ENCODE results near the gene ZNF175.
A peak's percentile ranks its signal among the peaks of the same experiment; 100 is the strongest.

ZNF175 gene

DNA sequence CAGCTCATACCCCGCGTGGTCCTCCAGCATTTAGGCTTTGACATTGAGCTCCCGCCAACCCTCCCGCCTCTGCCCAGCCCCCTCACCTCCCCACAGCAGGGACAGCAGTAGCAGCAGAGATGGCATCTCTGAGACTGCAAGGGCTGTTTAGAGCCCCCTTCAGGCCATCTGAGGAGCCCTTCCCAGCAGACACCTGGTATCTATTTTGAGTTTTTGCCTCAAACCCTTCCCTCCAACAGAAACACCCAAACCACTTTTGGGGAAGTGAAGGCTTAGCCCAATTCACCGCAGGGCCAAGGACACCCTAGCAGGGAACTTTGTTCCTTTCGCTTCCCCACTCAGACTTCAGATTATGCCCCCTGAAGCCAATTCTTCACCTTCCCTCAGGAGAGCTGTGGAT, 6.3 kb upstream of the ZNF175 start:
- TF ChIP-seq, protein P1, sequence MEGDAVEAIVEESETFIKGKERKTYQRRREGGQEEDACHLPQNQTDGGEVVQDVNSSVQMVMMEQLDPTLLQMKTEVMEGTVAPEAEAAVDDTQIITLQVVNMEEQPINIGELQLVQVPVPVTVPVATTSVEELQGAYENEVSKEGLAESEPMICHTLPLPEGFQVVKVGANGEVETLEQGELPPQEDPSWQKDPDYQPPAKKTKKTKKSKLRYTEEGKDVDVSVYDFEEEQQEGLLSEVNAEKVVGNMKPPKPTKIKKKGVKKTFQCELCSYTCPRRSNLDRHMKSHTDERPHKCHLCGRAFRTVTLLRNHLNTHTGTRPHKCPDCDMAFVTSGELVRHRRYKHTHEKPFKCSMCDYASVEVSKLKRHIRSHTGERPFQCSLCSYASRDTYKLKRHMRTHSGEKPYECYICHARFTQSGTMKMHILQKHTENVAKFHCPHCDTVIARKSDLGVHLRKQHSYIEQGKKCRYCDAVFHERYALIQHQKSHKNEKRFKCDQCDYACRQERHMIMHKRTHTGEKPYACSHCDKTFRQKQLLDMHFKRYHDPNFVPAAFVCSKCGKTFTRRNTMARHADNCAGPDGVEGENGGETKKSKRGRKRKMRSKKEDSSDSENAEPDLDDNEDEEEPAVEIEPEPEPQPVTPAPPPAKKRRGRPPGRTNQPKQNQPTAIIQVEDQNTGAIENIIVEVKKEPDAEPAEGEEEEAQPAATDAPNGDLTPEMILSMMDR (IDR thresholded peaks at IDR 0.05): no peak
- H3K27ac ChIP-seq: no peak overlapping the region
- H3K4me3 ChIP-seq: no peak overlapping the region
- DNase-seq (ENCODE audit: low spot score): no peak

DNA sequence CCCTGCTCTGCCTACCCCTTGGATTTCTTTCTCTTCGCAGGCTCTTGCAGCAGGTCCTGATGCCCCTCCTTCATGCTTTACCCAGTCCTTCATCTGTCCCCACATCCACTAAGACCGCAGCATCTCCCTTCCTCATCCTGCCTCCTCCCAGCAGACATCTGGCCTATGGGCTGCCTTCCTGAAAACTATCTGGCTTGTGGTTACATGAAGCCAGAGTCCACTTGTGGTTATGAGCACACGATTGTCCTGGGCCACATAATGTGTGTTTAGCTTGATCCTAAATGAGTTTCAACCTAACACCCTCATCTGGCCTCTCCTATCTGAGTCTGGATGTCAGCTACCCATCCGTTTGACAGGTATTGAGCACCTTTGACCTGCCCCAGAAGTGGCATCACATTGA, 5.5 kb upstream of the ZNF175 start:
- no peak for DNase-seq (ENCODE audit: low spot score)
- H3K4me3 ChIP-seq: no peak overlapping the region
- H3K27ac ChIP-seq: no peak overlapping the region
- TF ChIP-seq, protein P1 (IDR thresholded peaks at IDR 0.05): no peak

DNA sequence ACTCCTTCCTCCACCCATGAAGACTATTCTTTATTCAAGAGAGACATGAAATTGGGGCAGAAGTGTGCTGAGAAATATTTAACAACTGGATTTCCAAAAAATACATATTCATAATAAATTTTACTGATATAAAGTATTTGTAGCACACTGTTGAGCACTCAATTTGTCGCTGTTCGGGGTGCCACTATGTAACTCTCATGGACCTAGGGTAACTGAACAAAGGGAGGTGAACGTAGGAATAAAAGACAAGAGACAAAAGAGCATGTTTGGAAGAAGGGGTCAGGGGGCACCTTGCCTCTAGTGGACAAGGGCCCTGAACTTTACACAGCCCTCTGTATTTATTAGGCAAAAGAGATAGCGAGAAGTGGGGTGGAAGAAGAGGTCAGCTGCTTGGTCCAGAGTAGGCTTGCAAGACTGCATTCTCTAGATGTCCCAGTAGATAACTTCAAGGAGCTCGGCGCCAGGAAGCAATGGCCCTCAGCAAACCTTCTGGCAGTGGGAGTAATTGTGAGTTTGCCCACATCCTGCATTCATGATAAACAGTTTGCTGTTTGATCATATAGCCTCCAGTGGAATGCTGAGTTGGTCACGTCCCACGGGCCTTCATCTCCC, 4.5 kb upstream of the ZNF175 start:
- Histone ChIP-seq H3K4me3 (no peak overlapping the region), H3K27ac (no peak overlapping the region)
- TF ChIP-seq, protein P1 (IDR thresholded peaks at IDR 0.05): no peak
- DNase-seq (ENCODE audit: low spot score): no peak

DNA sequence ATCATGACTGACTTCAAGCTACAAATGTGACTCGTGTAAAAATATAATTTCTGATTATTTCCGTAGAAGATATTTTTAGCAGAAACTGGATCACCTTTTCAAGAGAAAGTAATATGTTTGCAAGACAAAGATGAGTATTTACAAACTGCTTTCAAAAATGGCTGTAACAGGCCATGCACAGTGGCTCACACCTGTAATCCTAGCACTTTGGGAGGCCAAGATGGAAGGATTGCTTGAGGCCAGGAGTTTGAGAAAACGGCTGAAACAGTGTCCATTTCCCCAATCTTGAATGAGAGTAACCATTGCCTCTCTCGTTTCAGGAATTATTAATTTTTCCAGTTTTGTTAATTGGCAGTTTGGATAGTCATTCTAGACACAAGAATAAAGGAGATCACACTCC, 3.5 kb upstream of the ZNF175 start:
- DNase-seq (ENCODE audit: low spot score): no peak
- TF ChIP-seq, protein P1 (IDR thresholded peaks at IDR 0.05): no peak
- no peak overlapping the region for H3K27ac ChIP-seq
- no peak overlapping the region for H3K4me3 ChIP-seq

DNA sequence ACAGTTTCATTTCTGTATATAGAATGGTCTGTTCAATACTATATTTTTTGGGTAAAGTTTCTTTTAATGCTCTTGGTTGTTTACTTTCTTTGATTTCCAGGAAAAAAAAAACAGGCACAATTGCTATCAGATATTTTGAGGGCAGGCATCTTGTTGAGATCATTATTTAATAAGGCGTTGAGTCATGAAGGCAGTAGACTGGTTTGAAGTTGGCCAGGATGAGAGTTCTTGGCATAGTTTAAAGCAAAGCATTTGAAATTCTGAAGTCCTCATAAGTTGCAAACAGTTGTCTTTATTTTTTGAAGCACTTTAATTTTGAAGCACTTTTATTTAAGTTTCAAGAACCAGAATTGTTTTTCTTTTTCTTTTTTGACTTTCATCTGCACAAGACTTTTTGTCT, 2.6 kb upstream of the ZNF175 start:
- DNase-seq (ENCODE audit: low spot score): no peak
- Histone ChIP-seq H3K27ac (no peak overlapping the region), H3K4me3 (no peak overlapping the region)
- TF ChIP-seq, protein P1 (IDR thresholded peaks at IDR 0.05): no peak

DNA sequence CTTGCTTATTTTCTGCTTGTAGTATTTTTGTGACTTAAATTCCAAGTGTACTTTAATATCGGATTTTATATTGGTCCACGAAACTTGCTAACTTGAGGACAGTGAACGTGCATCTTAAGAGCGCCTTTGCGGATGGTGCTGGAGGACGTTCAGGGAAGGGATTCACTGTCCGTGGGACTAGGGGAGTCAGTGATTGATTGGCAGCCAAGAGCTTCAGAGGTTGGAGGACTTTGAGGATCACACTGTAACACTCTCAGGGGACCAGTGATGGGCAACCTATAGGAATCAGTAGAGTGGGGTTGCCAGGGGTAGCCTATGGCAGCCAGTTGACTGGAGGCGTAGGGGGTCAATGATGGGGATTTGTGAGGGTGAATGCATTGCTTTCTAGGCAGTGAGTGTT, 516 bp downstream of the ZNF175 start:
- peak overlapping the region; percentile 56 to 86 for H3K27ac ChIP-seq

DNA sequence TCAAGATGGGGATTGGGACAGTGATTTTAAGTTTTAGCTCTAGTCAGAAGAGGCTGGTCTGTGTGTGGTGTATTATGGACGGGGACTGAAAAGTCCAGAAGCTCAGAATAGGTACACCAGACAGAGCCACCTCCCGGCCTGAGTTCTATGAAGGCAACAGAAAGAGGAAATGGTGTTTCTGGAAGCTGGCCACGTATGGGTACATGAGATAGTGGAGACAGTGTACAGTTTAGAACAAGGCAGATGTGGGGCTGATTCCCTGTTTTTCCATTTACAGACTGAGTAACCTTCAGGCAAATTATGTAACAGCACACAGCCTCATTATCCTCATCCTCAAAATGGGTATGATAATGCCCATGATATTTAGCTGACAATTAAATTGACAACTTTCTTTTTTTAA, 1.3 kb downstream of the ZNF175 start:
- H3K27ac ChIP-seq: no peak overlapping the region
- TF ChIP-seq, protein P1 (IDR thresholded peaks at IDR 0.05): no peak
- no peak for DNase-seq (ENCODE audit: low spot score)
- H3K4me3 ChIP-seq: peak overlapping the region; percentile 86

More for the DNA sequence above, 516 bp downstream of the ZNF175 start:
- H3K4me3 ChIP-seq: peak overlapping the region; percentile 86
- DNase-seq (ENCODE audit: low spot score): no peak
- TF ChIP-seq, protein P1 (IDR thresholded peaks at IDR 0.05): no peak

Data from coronary artery (tissue), 2 donors.